Mammary epithelial cell (primary cell): Measurements from ENCODE around the gene TACR1.

Source experiments
- CTCF ChIP-seq, 2 donors: IDR thresholded peaks in 1 of 2; conservative IDR thresholded peaks in 1 of 2; 2 replicates each; pipeline ENCODE4 v1.5.1; 2011 to 2012; ENCODE audit warnings: inconsistent platforms in 2 of 2, low read length in 2 of 2, mild to moderate bottlenecking in 2 of 2, control low read depth in 1 of 2, low read depth in 1 of 2; ENCODE audit not compliant: insufficient read depth in 1 of 2; ENCODE audit errors: extremely low read depth in 1 of 2
- EZH2 ChIP-seq: IDR thresholded peaks from 2 replicates; pipeline ENCODE4 v1.6.1; 2012; ENCODE audit warnings: low read length, inconsistent platforms, borderline replicate concordance

GRCh38 chr2:75099521-75099922 is 99.8 kb downstream of the TACR1 start:
- TF ChIP-seq CTCF (conservative IDR thresholded peaks at IDR 0.05 in 1 of 2, IDR thresholded peaks at IDR 0.05 in 1 of 2; ENCODE audit: extremely low read depth in 1 of 2, insufficient read depth in 1 of 2, low read depth in 1 of 2, low read length in 2 of 2) (no peak), EZH2 (no peak)
